ENCODE data around the gene EPB41.

EPB41 gene

DNA sequence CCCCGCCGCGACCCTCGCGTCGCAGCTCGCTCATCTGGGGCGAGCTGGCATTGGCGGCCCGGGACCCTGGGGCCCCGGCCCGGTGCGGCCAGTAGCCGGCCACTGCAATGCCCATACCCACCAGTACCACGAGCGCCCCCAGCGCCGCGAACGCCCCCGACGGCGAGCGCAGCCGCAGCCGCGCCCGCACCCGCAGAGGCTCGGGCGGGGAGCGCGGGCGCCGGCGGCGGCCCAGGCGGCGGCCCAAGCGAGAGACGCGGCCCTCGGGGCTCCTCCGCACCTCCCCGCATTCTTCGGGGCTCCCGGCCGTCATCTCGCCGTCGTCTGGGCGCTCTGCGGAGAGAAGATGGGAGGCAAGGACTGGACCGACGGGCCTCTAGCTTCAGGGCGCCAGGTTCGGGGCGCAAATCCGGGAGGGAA is 207.2 kb downstream of the EPB41 start:
- H3K27me3 ChIP-seq = peaks cover 76% of the 10 kb centered on the region
- no peak overlapping the region for H3K27ac ChIP-seq
- H3K4me1 ChIP-seq (ENCODE audit: control insufficient read depth in 1 of 2, insufficient read depth in 1 of 2, low read depth in 1 of 2, low read length in 1 of 2) = peaks cover 17 to 39% of the 10 kb centered on the region in 2 experiments
- peaks cover 42% of the 10 kb centered on the region for H3K36me3 ChIP-seq
- H3K9me3 ChIP-seq = no peaks in the 10 kb centered on the region
- TF ChIP-seq CTCF (IDR thresholded peaks at IDR 0.05) = no peak
- H3K4me3 ChIP-seq (ENCODE audit: low read depth in 1 of 2, low read length in 1 of 2) = no peak overlapping the region

DNA sequence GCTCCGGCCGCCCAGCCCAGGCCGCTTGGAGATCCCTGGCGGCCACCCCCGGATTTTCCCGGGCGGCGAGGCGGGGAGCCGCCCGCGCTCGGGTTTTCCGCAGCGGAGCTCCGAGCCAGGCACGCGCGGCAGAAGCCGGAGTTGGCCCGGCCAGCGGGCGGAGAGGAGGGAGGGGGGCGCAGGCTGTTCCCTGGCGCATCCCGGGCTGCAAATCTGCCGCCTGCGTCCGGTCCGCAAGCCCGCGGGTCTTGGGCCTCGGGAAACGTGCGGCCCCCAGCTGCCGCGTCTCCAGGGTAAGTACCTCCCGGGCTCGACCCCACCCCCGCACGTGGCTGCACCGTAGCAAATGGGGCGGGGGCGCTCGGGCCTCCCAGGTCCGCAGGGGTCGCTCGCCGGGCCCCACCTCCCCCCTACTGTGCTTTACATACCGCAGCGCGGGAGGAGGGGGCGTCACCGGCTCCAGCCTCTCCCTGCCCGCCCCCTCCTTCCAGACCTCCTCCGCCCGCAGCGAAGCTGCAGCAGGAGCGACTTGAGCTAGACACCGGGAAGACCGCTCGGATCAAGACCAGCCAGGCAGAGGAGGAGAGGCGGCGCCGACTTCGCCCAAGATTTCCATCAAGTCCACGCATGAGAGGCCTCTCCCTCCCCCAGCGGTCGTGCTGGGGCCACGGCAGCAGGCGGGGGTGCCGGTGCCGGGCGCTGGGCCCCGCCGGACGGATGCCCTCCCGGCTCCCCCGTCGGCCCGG is 207.7 kb downstream of the EPB41 start:
- peaks cover 82% of the 10 kb centered on the region for H3K27me3 ChIP-seq
- peaks cover 36% of the 10 kb centered on the region for H3K36me3 ChIP-seq
- peaks cover 17 to 39% of the 10 kb centered on the region in 2 experiments for H3K4me1 ChIP-seq (ENCODE audit: control insufficient read depth in 1 of 2, insufficient read depth in 1 of 2, low read depth in 1 of 2, low read length in 1 of 2)
- H3K27ac ChIP-seq = no peak overlapping the region
- H3K9me3 ChIP-seq = no peaks in the 10 kb centered on the region
- TF ChIP-seq CTCF (IDR thresholded peaks at IDR 0.05) = no peak
- H3K4me3 ChIP-seq (ENCODE audit: low read depth in 1 of 2, low read length in 1 of 2) = no peak overlapping the region

DNA sequence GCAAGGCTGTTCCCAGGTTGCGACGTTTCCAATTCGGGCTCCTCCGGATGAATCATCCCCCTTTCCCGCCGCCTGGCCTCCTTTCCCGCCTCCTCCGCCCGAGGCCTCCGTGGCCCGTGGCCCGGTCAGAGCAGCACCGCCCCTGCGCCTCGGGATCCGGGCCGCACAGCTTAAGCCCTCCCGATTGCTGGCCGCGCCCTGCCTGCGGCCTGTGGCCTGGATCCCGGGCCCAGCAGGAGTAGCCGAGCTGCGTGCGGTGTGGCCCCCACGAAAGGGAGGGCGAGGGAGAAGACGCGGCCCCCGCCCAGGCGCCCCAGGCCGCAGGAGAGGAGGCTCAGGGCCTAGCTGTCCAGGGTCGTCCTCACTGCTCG is 208.3 kb downstream of the EPB41 start:
- H3K4me3 ChIP-seq (ENCODE audit: low read depth in 1 of 2, low read length in 1 of 2) = no peak overlapping the region
- no peak overlapping the region for H3K27ac ChIP-seq
- peaks cover 31% of the 10 kb centered on the region for H3K36me3 ChIP-seq
- TF ChIP-seq CTCF (IDR thresholded peaks at IDR 0.05) = no peak
- peaks cover 17 to 39% of the 10 kb centered on the region in 2 experiments for H3K4me1 ChIP-seq (ENCODE audit: control insufficient read depth in 1 of 2, insufficient read depth in 1 of 2, low read depth in 1 of 2, low read length in 1 of 2)
- H3K9me3 ChIP-seq = no peaks in the 10 kb centered on the region
- H3K27me3 ChIP-seq = peaks cover 88% of the 10 kb centered on the region

DNA sequence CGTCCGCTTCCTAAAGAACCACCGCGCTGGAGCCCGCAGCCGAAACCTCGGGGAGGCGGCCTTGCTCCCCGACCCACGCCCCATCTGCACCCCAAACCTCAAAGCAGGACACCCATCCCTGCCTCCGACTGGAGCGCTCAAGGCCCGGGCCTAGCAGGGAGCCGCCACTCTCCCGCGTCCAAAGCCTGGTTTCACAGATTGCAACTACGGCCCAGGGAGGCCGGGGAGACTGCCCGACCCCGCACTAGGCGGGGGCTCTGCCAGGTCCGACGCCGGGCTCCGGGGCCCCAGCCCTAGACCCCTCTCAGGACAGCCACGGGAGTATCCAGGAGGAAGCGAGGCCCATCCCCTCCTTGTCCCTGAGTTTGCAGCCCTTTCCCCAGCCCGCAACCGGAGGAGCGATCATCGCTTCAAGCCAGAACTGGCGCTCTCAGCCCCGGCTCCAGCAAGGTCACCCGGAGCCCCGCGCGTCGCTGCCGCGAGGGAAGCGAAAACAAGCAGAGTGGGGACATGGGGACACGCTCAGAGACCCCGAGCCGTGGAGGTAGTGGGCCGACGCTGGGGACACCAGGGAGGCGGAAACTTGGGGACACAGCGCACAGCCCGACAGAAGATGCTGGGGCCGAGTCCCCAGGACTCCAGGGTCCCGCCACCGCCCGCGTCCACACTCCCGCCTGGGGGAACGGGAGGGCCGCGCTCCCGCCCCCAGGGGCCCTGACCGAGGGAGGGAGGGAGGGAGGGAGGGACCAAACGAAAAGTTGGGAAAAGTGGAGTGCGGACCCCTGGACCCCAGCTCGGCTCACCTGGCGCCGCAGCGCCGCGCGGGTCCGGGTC is 208.9 kb downstream of the EPB41 start:
- no peak for TF ChIP-seq CTCF (IDR thresholded peaks at IDR 0.05)
- H3K4me1 ChIP-seq (ENCODE audit: control insufficient read depth in 1 of 2, insufficient read depth in 1 of 2, low read depth in 1 of 2, low read length in 1 of 2) = peaks cover 17 to 39% of the 10 kb centered on the region in 2 experiments
- H3K9me3 ChIP-seq = no peaks in the 10 kb centered on the region
- H3K27me3 ChIP-seq = peaks cover 94% of the 10 kb centered on the region
- peaks cover 25% of the 10 kb centered on the region for H3K36me3 ChIP-seq
- peak overlapping the region in 1 of 2 experiments; percentile 10 for H3K4me3 ChIP-seq (ENCODE audit: low read depth in 1 of 2, low read length in 1 of 2)
- no peak overlapping the region for H3K27ac ChIP-seq

DNA sequence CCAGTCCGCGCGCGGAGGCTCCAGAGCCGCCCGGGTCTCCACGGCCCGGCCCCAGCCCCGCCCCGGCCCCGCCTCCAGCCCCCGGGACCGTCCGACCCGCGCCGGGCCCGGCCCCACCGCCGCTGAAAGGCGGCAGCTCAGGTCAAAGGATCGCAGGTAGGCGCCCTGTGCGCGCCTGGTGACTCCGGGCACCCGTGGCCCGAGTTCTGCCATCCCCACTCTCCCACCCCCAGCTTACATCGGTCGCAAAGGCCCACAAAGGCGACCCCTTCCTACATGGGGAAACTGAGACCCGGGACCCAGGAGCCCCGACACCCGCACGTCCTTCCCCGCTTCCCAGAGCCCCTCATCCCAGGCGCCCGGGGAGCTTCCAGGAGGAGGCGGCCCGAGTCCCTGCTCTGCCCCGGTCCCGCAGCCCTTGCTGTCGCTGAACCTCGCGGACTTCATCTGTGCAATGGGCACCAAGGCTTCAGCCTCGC is 209.6 kb downstream of the EPB41 start, which contains the start of gene TMEM200B:
TMEM200B (minus strand) TSS at position 17 of the 479 bp plus-strand sequence. CDS start 2,075 bp downstream, outside the sequence.
- Histone ChIP-seq H3K4me1 (ENCODE audit: control insufficient read depth in 1 of 2, insufficient read depth in 1 of 2, low read depth in 1 of 2, low read length in 1 of 2) (peaks cover 17 to 39% of the 10 kb centered on the region in 2 experiments), H3K27me3 (peaks cover 100% of the 10 kb centered on the region), H3K9me3 (no peaks in the 10 kb centered on the region), H3K4me3 (ENCODE audit: low read depth in 1 of 2, low read length in 1 of 2) (peak within 1 kb of the TSS in 1 of 2 experiments; percentile 32), H3K36me3 (peaks cover 18% of the 10 kb centered on the region), H3K27ac (no peak within 1 kb of the TSS)
- no peak for TF ChIP-seq CTCF (IDR thresholded peaks at IDR 0.05)

All from neutrophil (primary cell).